Stimulated activated CD4-positive, alpha-beta T cell treated with anti-CD3 and anti-CD28 coated beads, Interleukin-12 subunit alpha, Interleukin-12 subunit beta, amount 100 ng/mL, for 24 hours (primary cell): ENCODE data around the gene SHISA2.
"Not testable (repeated sequence)": the region's sequence is repeated elsewhere in the genome, so short reads cannot be mapped to it uniquely, and the experiment has no call there.

ENCODE experiments used
- DNase-seq, 2 experiments: peaks; one replicate each; pipeline ENCODE4 v3.0.0-alpha.2; 2020; ENCODE audit warnings: low read depth in 2 of 2

SHISA2 gene

GRCh38 chr13:26051657-26052311 is at the start of gene SHISA2:
TSS of gene SHISA2 (minus strand) at chr13:26052016. CDS start at chr13:26050975, 1,041 bp downstream.
- DNase-seq: no peak

- DNase-seq: no peak
Measured at GRCh38 chr13:26095846-26096610, 44.2 kb upstream of the SHISA2 start.

GRCh38 chr13:26095338-26095737 is 43.5 kb upstream of the SHISA2 start:
- DNase-seq: no peak

- DNase-seq: not testable (repeated sequence)
Measured at GRCh38 chr13:26076821-26077220, 25.0 kb upstream of the SHISA2 start.

GRCh38 chr13:26075498-26075897 is 23.7 kb upstream of the SHISA2 start:
- DNase-seq: no peak

- no peak for DNase-seq
Measured at GRCh38 chr13:26074706-26075105, 22.9 kb upstream of the SHISA2 start.

GRCh38 chr13:26072335-26072734 is 20.5 kb upstream of the SHISA2 start:
- DNase-seq: not testable (repeated sequence)

- DNase-seq: no peak
Measured at GRCh38 chr13:26071691-26072090, 19.9 kb upstream of the SHISA2 start.

GRCh38 chr13:26069642-26070041 is 17.8 kb upstream of the SHISA2 start:
- not testable (repeated sequence) for DNase-seq

- not testable (repeated sequence) for DNase-seq
Measured at GRCh38 chr13:26068372-26068771, 16.6 kb upstream of the SHISA2 start.

GRCh38 chr13:26067601-26068000 is 15.8 kb upstream of the SHISA2 start:
- no peak for DNase-seq

GRCh38 chr13:26066492-26066891 is 14.7 kb upstream of the SHISA2 start:
- not testable (repeated sequence) for DNase-seq

- DNase-seq: no peak
Measured at GRCh38 chr13:26062853-26063444, 11.1 kb upstream of the SHISA2 start.

GRCh38 chr13:26061947-26062346 is 10.1 kb upstream of the SHISA2 start:
- DNase-seq: no peak

GRCh38 chr13:26061256-26061655 is 9.4 kb upstream of the SHISA2 start:
- no peak for DNase-seq

- no peak for DNase-seq
Measured at GRCh38 chr13:26060357-26060756, 8.5 kb upstream of the SHISA2 start.

- DNase-seq: no peak
Measured at GRCh38 chr13:26058704-26059103, 6.9 kb upstream of the SHISA2 start.

GRCh38 chr13:26054896-26055295 is 3.1 kb upstream of the SHISA2 start:
- DNase-seq: no peak

- DNase-seq: no peak
Measured at GRCh38 chr13:26053418-26053980, 1.7 kb upstream of the SHISA2 start.

GRCh38 chr13:26052337-26052736 is 521 bp upstream of the SHISA2 start:
- DNase-seq: no peak

GRCh38 chr13:26051231-26051656 is 572 bp downstream of the SHISA2 start:
- no peak for DNase-seq

- no peak for DNase-seq
Measured at GRCh38 chr13:26050568-26051230, 1.1 kb downstream of the SHISA2 start.
